Activated CD4-positive, alpha-beta memory T cell treated with anti-CD3 and anti-CD28 coated beads, Interleukin-2, amount 10 ng/mL, durations not matched to agents 7 days and 5 days (primary cell): ENCODE measurements around the gene LMF2. TPM values are rescaled to one million over a fixed set of nuclear protein-coding genes. Genes with fewer than 3 reads are reported as not detected.

Source experiments
- CTCF ChIA-PET: fragments of 350-600 bp; sonication (Branson Sonifier 250); formaldehyde crosslinking; loops from one replicate; lab custom pipeline; 2021; ENCODE audit warnings: antibody characterized with exemption, inconsistent platforms; lab: Charles Lee
- POLR2A ChIA-PET: fragments of 350-600 bp; sonication (Branson Sonifier 250); formaldehyde crosslinking; loops from one replicate; lab custom pipeline; 2021; ENCODE audit warnings: antibody characterized with exemption; lab: Charles Lee
- DNase-seq: peaks from one replicate; pipeline ENCODE4 v3.0.0-alpha.2; 2020
- H3K27ac Mint-ChIP-seq: one replicate; pipeline ENCODE4 v1.8.0; 2021; ENCODE audit warnings: mild to moderate bottlenecking, mixed read lengths
- H3K27me3 Mint-ChIP-seq: one replicate; pipeline ENCODE4 v1.8.0; 2021; ENCODE audit warnings: mixed read lengths
- H3K36me3 Mint-ChIP-seq: one replicate; pipeline ENCODE4 v1.8.0; 2021; ENCODE audit warnings: low read depth, mixed read lengths
- H3K4me1 Mint-ChIP-seq: one replicate; pipeline ENCODE4 v1.8.0; 2021; ENCODE audit warnings: mixed read lengths
- H3K4me3 Mint-ChIP-seq: one replicate; pipeline ENCODE4 v1.8.0; 2021; ENCODE audit warnings: mild to moderate bottlenecking, mixed read lengths
- H3K9me3 Mint-ChIP-seq: one replicate; pipeline ENCODE4 v1.8.0; 2021; ENCODE audit warnings: mixed read lengths
- total RNA-seq, 2 experiments: library from RNA; stranded (reverse); gene quantifications; one replicate each; pipeline ENCODE4 v1.2.3, GENCODE V29; 2021

Gene LMF2
- total RNA-seq, 2 experiments from 2014 or later = 111 to 114 TPM

DNA sequence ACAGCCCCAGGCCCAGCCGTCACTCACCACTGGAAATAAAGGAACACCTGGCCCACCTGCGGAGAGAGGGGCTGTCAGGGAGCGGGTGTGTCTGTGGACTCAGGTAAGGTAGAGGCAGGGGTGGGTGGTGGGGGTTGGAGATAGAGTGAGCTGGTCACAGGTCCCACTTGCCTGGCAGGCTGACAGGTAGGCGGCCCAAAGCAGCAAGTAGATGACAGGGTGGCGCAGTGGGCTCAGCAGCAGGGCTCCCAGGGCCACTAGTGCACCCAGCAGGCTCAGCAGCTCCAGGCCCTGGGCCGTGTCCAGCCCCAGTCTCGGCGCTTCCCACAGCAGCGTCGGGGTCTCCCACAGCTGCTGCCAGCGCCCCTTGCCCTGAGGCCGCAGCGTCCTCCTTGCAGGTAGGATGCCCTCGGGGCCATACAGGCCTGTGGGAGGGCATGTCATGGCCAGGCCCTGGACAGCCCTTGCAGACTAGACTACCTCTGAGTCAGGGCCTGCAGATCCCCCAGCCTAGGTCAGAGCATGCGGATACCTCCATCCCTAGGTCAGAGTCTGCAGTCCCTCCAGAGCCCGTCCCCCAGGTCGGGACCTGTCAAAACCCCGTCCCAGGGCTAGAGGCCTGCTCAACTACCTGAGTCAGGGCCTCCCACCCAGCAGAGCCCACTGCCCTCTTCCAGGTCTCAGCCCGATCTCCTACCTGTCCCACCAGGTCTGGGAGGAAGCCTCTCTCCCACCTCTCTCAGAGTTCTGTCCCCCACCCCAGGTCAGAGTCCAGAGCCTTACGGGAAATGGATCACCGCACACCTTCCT, 686 bp downstream of the LMF2 start:
- ChIA-PET POLR2A (interaction anchor here (0.8 to 7.7 kb wide), 11 partner anchors 8 to 238 kb away, joined by 3 to 321 read pairs (median 4); partner anchors contain the start of genes SCO2 and TYMP), CTCF (interaction anchor here (1.2 to 4.3 kb wide), 6 partner anchors 9 to 230 kb away, joined by 5 to 102 read pairs (median 7); partner anchors contain the start of genes KLHDC7B and SCO2)
- DNase-seq = no peak
- H3K4me1 Mint-ChIP-seq = peaks cover 26% of the 10 kb centered on the region
- H3K27me3 Mint-ChIP-seq = no peaks in the 10 kb centered on the region
- peak overlapping the region; percentile 89 for H3K27ac Mint-ChIP-seq
- H3K9me3 Mint-ChIP-seq = no peaks in the 10 kb centered on the region
- peak overlapping the region; percentile 96 for H3K4me3 Mint-ChIP-seq
- H3K36me3 Mint-ChIP-seq = peaks cover 22% of the 10 kb centered on the region

- Mint-ChIP-seq H3K27me3 (no peaks in the 10 kb centered on the region), H3K9me3 (no peaks in the 10 kb centered on the region), H3K4me1 (peaks cover 25% of the 10 kb centered on the region), H3K36me3 (peaks cover 22% of the 10 kb centered on the region), H3K4me3 (peak overlapping the region; percentile 96), H3K27ac (no peak overlapping the region)
- ChIA-PET CTCF (interaction anchor here (1.2 kb wide), 1 partner anchor 8 kb away, joined by 8 read pairs; no protein-coding TSS in a partner anchor), POLR2A (interaction anchor here (1.3 to 7.7 kb wide), 5 partner anchors 8 to 115 kb away, joined by 3 to 321 read pairs (median 21); partner anchors contain the start of genes SCO2 and TYMP)
- DNase-seq = no peak
Observed at GRCh38 chr22:50505776-50506610, 1.5 kb downstream of the LMF2 start.

- ChIA-PET POLR2A (interaction anchor here (1.5 to 7.7 kb wide), 2 partner anchors 22 to 43 kb away, joined by 3 to 321 read pairs; partner anchors contain the start of genes SCO2 and TYMP), CTCF (no interaction called here)
- Mint-ChIP-seq H3K4me1 (peaks cover 25% of the 10 kb centered on the region), H3K9me3 (no peaks in the 10 kb centered on the region), H3K36me3 (peaks cover 22% of the 10 kb centered on the region), H3K4me3 (peak overlapping the region; percentile 21), H3K27ac (no peak overlapping the region), H3K27me3 (no peaks in the 10 kb centered on the region)
- DNase-seq = no peak
Observed at GRCh38 chr22:50505276-50505775, 2.2 kb downstream of the LMF2 start.

DNA sequence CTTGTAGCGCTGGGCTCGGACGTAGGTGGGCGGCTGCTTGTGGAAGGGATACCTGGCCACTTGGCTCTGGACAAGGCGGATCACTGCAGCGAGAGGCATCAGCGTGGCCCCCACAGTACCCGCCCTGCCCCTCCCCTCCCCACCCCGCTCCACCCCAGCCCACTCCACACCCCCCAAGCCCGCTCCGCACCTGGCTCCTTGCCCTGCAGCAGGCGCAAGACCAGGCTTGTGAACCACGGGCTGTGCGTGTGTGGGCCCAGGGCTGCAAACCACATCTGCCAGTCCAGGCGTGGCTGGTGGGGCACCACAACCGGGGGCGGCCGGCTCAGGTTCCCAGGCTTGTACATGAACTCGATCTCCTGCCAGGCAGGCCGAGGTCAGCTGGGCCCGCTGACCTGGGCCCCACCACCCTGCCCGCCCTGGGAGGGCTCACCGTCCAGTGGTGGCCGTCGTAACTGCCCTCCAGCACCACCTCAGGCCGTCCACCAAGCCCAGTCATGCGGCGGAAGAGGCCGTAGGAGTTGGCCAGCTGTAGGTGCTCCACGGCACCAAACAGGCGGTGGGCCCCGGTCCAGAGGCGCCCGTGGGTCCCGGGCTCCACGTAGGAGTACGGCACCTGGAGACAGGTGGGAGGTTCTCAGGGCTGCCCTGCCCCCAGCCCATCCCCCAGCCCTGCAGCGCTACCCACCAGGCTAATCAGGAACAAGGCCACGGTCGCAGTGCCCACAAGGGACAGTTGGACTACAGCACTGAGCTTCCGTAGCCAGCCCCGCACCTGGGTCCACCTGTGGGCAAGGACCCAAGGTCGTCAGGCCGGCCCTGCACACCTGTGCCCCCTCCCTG, 2.9 kb downstream of the LMF2 start:
- H3K27ac Mint-ChIP-seq = no peak overlapping the region
- peaks cover 20% of the 10 kb centered on the region for H3K4me1 Mint-ChIP-seq
- ChIA-PET POLR2A (interaction anchor here (3.2 kb wide), 1 partner anchor 21 kb away, joined by 17 read pairs; the partner anchor contains the start of gene SCO2), CTCF (interaction anchor here (1.3 kb wide), 1 partner anchor 34 kb away, joined by 5 read pairs; no protein-coding TSS in a partner anchor)
- no peak overlapping the region for H3K4me3 Mint-ChIP-seq
- DNase-seq = no peak
- no peaks in the 10 kb centered on the region for H3K27me3 Mint-ChIP-seq
- H3K9me3 Mint-ChIP-seq = no peaks in the 10 kb centered on the region
- peaks cover 21% of the 10 kb centered on the region for H3K36me3 Mint-ChIP-seq

DNA sequence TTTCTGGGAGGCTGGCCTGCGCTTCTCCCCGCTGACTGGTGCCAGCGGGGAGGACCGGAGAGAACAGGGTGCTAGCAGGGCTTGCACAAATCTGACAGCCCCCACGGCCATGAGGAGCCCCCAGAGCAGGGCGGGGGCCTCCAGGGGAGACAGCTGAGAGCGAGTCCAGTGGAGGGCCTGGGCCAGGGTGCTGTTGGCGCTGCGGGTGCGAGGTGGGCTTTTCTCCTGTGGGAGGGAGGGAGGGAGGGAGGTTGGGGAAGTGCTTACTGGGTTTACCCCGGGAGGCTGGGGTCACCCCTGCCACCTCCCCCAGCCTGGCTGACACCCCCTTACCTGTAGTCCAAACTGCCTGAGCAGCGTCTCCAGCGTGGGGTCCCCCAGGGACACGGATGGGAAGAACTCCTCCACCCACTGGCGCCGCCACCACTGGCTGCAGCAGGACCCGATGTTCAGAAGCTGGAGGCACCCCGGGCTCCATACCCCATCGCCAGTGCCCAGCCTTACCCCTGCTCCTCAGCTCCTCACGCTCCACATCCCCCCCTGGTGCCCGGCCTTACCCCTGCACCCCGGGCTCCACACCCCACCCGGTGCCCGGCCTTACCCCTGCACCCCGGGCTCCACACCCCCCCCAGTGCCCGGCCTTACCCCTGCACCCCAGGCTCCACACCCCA, 3.9 kb downstream of the LMF2 start:
- Mint-ChIP-seq H3K4me3 (no peak overlapping the region), H3K9me3 (no peaks in the 10 kb centered on the region), H3K36me3 (peaks cover 15% of the 10 kb centered on the region), H3K27me3 (no peaks in the 10 kb centered on the region), H3K4me1 (peaks cover 12% of the 10 kb centered on the region), H3K27ac (no peak overlapping the region)
- ChIA-PET POLR2A (interaction anchor here (1.2 to 3.2 kb wide), 2 partner anchors 22 to 118 kb away, joined by 4 to 17 read pairs; partner anchors contain the start of gene SCO2), CTCF (interaction anchor here (1.3 kb wide), 1 partner anchor 33 kb away, joined by 5 read pairs; no protein-coding TSS in a partner anchor)
- no peak for DNase-seq

DNA sequence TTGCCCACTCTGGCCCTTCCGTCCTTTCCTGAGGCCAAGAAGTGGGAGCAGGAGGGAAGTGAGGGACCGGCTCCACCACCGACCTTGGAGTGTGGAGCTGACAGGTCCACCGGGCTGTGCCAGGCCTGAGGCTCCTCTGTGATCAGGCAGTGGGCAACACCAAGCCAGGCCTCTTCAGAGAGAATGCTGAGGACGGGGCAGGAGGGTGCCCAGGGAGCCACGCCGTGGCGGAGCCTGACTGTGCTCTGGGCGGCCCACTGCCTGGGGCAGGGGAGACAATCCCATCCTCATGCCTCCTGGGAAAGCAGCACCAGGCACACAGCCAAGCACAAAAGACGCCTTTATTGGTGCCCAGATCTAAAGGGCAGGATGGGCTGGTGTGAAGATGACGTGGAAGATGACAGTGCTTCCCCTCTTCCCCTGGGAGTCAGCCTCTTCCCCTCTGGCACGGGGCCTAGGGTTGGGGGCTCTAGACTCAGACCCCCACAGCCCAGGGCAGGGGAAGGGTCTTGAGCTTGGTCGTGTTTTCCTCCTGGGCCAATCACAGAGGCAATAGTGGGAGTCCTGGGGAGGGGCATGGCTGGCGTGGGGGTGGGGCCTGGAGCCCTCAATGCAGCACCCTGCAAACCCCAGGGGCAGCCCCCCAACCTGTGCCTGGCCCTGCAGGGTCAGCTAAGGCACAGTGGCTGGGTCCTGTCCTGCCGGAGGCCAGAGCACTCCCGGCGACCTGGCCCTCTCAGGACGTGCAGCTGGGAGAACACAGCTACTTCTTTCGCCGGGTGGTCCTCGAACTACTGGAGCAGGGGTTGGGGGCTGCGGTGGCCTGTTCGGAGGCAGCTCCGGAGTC, 4.7 kb downstream of the LMF2 start:
- Mint-ChIP-seq H3K27ac (no peak overlapping the region), H3K4me1 (peaks cover 10% of the 10 kb centered on the region), H3K36me3 (peaks cover 13% of the 10 kb centered on the region), H3K4me3 (no peak overlapping the region), H3K9me3 (no peaks in the 10 kb centered on the region), H3K27me3 (no peaks in the 10 kb centered on the region)
- CTCF ChIA-PET = interaction anchor here (0.5 to 1.3 kb wide), 2 partner anchors 23 to 33 kb away, joined by 3 to 5 read pairs; partner anchors contain the start of gene SCO2
- POLR2A ChIA-PET = interaction anchor here (0.8 to 3.2 kb wide), 5 partner anchors 23 to 119 kb away, joined by 3 to 17 read pairs (median 4); partner anchors contain the start of gene SCO2
- DNase-seq = no peak

GRCh38 chr22:50502096-50502495, 5.4 kb downstream of the LMF2 start:
- POLR2A ChIA-PET = interaction anchor here (0.8 to 3.2 kb wide), 4 partner anchors 24 to 37 kb away, joined by 3 to 17 read pairs (median 4); partner anchors contain the start of gene SCO2
- Mint-ChIP-seq H3K4me3 (no peak overlapping the region), H3K36me3 (peaks cover 9% of the 10 kb centered on the region), H3K9me3 (no peaks in the 10 kb centered on the region), H3K4me1 (peaks cover 8% of the 10 kb centered on the region), H3K27me3 (no peaks in the 10 kb centered on the region), H3K27ac (no peak overlapping the region)
- CTCF ChIA-PET = interaction anchor here (0.5 to 1.4 kb wide), 2 partner anchors 23 to 119 kb away, joined by 3 to 5 read pairs; partner anchors contain the start of gene SCO2
- no peak for DNase-seq

- no peaks in the 10 kb centered on the region for H3K27me3 Mint-ChIP-seq
- no peaks in the 10 kb centered on the region for H3K9me3 Mint-ChIP-seq
- ChIA-PET CTCF (interaction anchor here (1.2 kb wide), 2 partner anchors 8 to 25 kb away, joined by 3 to 4 read pairs; partner anchors contain the start of gene SCO2), POLR2A (interaction anchor here (0.7 to 1.9 kb wide), 2 partner anchors 15 to 25 kb away, joined by 3 to 9 read pairs; partner anchors contain the start of gene SCO2)
- no peak overlapping the region for H3K27ac Mint-ChIP-seq
- no peak overlapping the region for H3K4me3 Mint-ChIP-seq
- DNase-seq = no peak
- H3K36me3 Mint-ChIP-seq = peaks cover 7% of the 10 kb centered on the region
- peaks cover 2% of the 10 kb centered on the region for H3K4me1 Mint-ChIP-seq
Observed at GRCh38 chr22:50500452-50500851, 7.0 kb downstream of the LMF2 start.

GRCh38 chr22:50498322-50498890, 9.1 kb downstream of the LMF2 start:
- CTCF ChIA-PET = interaction anchor here (0.9 to 3.0 kb wide), 21 partner anchors 8 to 308 kb away, joined by 3 to 13 read pairs (median 4); partner anchors contain the start of genes LMF2, NCAPH2, SCO2 and SYCE3
- DNase-seq = peak; percentile 78
- no peak overlapping the region for H3K27ac Mint-ChIP-seq
- H3K4me1 Mint-ChIP-seq = peaks cover 2% of the 10 kb centered on the region
- POLR2A ChIA-PET = interaction anchor here (0.6 to 3.6 kb wide), 12 partner anchors 8 to 247 kb away, joined by 3 to 21 read pairs (median 4); partner anchors contain the start of genes HDAC10, LMF2 and NCAPH2
- no peaks in the 10 kb centered on the region for H3K9me3 Mint-ChIP-seq
- no peaks in the 10 kb centered on the region for H3K27me3 Mint-ChIP-seq
- H3K36me3 Mint-ChIP-seq = peaks cover 2% of the 10 kb centered on the region
- H3K4me3 Mint-ChIP-seq = no peak overlapping the region

GRCh38 chr22:50497093-50497492, 10.4 kb downstream of the LMF2 start:
- H3K36me3 Mint-ChIP-seq = peaks cover 1% of the 10 kb centered on the region
- no peak for DNase-seq
- CTCF ChIA-PET = interaction anchor here (0.8 to 3.0 kb wide), 17 partner anchors 9 to 259 kb away, joined by 3 to 13 read pairs (median 5); partner anchors contain the start of genes SCO2 and SYCE3
- peaks cover 2% of the 10 kb centered on the region for H3K4me1 Mint-ChIP-seq
- POLR2A ChIA-PET = interaction anchor here (1.2 to 3.6 kb wide), 4 partner anchors 11 to 41 kb away, joined by 4 to 21 read pairs (median 6); partner anchors contain the start of genes LMF2 and NCAPH2
- no peaks in the 10 kb centered on the region for H3K27me3 Mint-ChIP-seq
- H3K9me3 Mint-ChIP-seq = no peaks in the 10 kb centered on the region
- H3K4me3 Mint-ChIP-seq = no peak overlapping the region
- H3K27ac Mint-ChIP-seq = no peak overlapping the region
